ENCODE measurements around the gene MRPL27.
A peak's percentile ranks its signal among the peaks of the same experiment; 100 is the strongest.

Gene MRPL27

GRCh38 chr17:50397111-50397918 lies 24.3 kb upstream of the MRPL27 start, which contains the start of gene LRRC59 (continued):
- TF ChIP-seq GLI4 (tag by site-specific recombination; IDR thresholded peaks at IDR 0.05) (peak; percentile 85; the same call in 1 of the 2 replicates), ZFP37 (tag by site-specific recombination; IDR thresholded peaks at IDR 0.05) (peak; percentile 91), ZNF280C (tag by site-specific recombination; IDR thresholded peaks at IDR 0.05) (no peak), ZNF580 (tag by site-specific recombination; IDR thresholded peaks at IDR 0.05) (peak; percentile 78; the same call in 1 of the 2 replicates), ZBTB17 (tag by site-specific recombination; IDR thresholded peaks at IDR 0.05) (peak; percentile 93), ZNF621 (tag by site-specific recombination; IDR thresholded peaks at IDR 0.05) (no peak), ZSCAN18 (tag by site-specific recombination; IDR thresholded peaks at IDR 0.05) (peak; percentile 91; the same call in 1 of the 2 replicates), ZNF404 (tag by site-specific recombination; IDR thresholded peaks at IDR 0.05) (no peak), ZNF350 (tag by site-specific recombination; IDR thresholded peaks at IDR 0.05) (no peak), ZNF549 (tag by site-specific recombination; IDR thresholded peaks at IDR 0.05) (no peak), ZNF571 (tag by site-specific recombination; IDR thresholded peaks at IDR 0.05) (no peak), ZNF394 (tag by site-specific recombination; IDR thresholded peaks at IDR 0.05; ENCODE audit: borderline replicate concordance) (peak; percentile 73; the same call in 1 of the 2 replicates), ZNF544 (tag by site-specific recombination; IDR thresholded peaks at IDR 0.05) (no peak), ZSCAN5A (tag by site-specific recombination; IDR thresholded peaks at IDR 0.05) (peak; percentile 96), ZNF221 (tag by site-specific recombination; IDR thresholded peaks at IDR 0.05; ENCODE audit: borderline replicate concordance) (no peak), ZNF354C (tag by site-specific recombination; IDR thresholded peaks at IDR 0.05; ENCODE audit: borderline replicate concordance, low read depth) (no peak), ZNF558 (tag by site-specific recombination; IDR thresholded peaks at IDR 0.05) (no peak), PRDM10 (tag by site-specific recombination; IDR thresholded peaks at IDR 0.05) (peak; percentile 56), ELK4 (IDR thresholded peaks at IDR 0.05; ENCODE audit: borderline replicate concordance, low read depth, low read length) (no peak), ZNF174 (tag by site-specific recombination; IDR thresholded peaks at IDR 0.05) (no peak), ZNF391 (tag by site-specific recombination; IDR thresholded peaks at IDR 0.05; ENCODE audit: borderline replicate concordance, low read depth) (peak; percentile 91; the same call in 1 of the 2 replicates), ZNF214 (tag by site-specific recombination; IDR thresholded peaks at IDR 0.05; ENCODE audit: borderline replicate concordance) (no peak), TRIM28 (IDR thresholded peaks at IDR 0.05; ENCODE audit: borderline replicate concordance, low read length) (peak; percentile 44; the same call in 1 of the 2 replicates)
- TF ChIP-seq, protein P1, sequence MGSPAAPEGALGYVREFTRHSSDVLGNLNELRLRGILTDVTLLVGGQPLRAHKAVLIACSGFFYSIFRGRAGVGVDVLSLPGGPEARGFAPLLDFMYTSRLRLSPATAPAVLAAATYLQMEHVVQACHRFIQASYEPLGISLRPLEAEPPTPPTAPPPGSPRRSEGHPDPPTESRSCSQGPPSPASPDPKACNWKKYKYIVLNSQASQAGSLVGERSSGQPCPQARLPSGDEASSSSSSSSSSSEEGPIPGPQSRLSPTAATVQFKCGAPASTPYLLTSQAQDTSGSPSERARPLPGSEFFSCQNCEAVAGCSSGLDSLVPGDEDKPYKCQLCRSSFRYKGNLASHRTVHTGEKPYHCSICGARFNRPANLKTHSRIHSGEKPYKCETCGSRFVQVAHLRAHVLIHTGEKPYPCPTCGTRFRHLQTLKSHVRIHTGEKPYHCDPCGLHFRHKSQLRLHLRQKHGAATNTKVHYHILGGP (tag by site-specific recombination; IDR thresholded peaks at IDR 0.05): peak; percentile 40; the same call in 1 of the 2 replicates
- TF ChIP-seq, protein P2, sequence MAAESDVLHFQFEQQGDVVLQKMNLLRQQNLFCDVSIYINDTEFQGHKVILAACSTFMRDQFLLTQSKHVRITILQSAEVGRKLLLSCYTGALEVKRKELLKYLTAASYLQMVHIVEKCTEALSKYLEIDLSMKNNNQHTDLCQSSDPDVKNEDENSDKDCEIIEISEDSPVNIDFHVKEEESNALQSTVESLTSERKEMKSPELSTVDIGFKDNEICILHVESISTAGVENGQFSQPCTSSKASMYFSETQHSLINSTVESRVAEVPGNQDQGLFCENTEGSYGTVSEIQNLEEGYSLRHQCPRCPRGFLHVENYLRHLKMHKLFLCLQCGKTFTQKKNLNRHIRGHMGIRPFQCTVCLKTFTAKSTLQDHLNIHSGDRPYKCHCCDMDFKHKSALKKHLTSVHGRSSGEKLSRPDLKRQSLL (tag by site-specific recombination; IDR thresholded peaks at IDR 0.05): peak; percentile 25; the same call in 1 of the 2 replicates
